Spleen (tissue), 11 donors: ENCODE measurements around the gene NOTCH4. TPM values are rescaled to one million over a fixed set of nuclear protein-coding genes. Genes with fewer than 3 reads are reported as not detected.

Source experiments
- DNase-seq: peaks from one replicate; pipeline ENCODE4 v3.0.0-alpha.2; 2020
- H3K27ac ChIP-seq, 8 donors: fragments of 200-600 bp; sonication (generic) in 7 of 8; 1 replicate in 4 of 8; 2 replicates in 4 of 8; pipeline versions ENCODE4 v1.5.0 to v1.8.0; 2016 to 2021; ENCODE audit warnings: inconsistent platforms in 4 of 8, mild to moderate bottlenecking in 4 of 8, moderate library complexity in 1 of 8
- H3K27me3 ChIP-seq, 7 donors: fragments of 200-600 bp; sonication (generic) in 6 of 7; replicated peaks in 1 of 7; 1 replicate in 4 of 7; 2 replicates in 3 of 7; pipeline versions ENCODE4 v1.5.0 to v1.8.0; 2016 to 2021; ENCODE audit warnings: inconsistent platforms in 3 of 7, mild to moderate bottlenecking in 1 of 7
- H3K36me3 ChIP-seq, 6 donors: fragments of 200-600 bp; sonication (generic) in 5 of 6; 1 replicate in 4 of 6; 2 replicates in 2 of 6; pipeline versions ENCODE4 v1.5.0 to v1.8.0; 2016 to 2021; ENCODE audit warnings: inconsistent platforms in 2 of 6
- H3K4me1 ChIP-seq, 6 donors: fragments of 200-600 bp; sonication (generic) in 5 of 6; 1 replicate in 3 of 6; 2 replicates in 3 of 6; pipeline versions ENCODE4 v1.5.0 to v1.8.0; 2016 to 2021; ENCODE audit warnings: inconsistent platforms in 3 of 6
- H3K4me3 ChIP-seq, 8 donors: fragments of 200-600 bp; sonication (generic) in 7 of 8; 1 replicate in 4 of 8; 2 replicates in 4 of 8; pipeline versions ENCODE4 v1.5.0 to v1.8.0; 2016 to 2021; ENCODE audit warnings: inconsistent platforms in 4 of 8, mild to moderate bottlenecking in 4 of 8, moderate library complexity in 2 of 8
- H3K9me3 ChIP-seq, 8 donors: fragments of 200-600 bp; sonication (generic) in 7 of 8; 1 replicate in 4 of 8; 2 replicates in 4 of 8; pipeline versions ENCODE4 v1.5.0 to v1.8.0; 2016 to 2021; ENCODE audit warnings: inconsistent platforms in 4 of 8
- CTCF ChIP-seq, 11 experiments: fragments of 200-600 bp in 7 of 11; fragments of 450-650 bp in 4 of 11; sonication (generic) in 4 of 11; IDR thresholded peaks in 8 of 11; conservative IDR thresholded peaks in 3 of 11; 1 replicate in 7 of 11; 2 replicates in 4 of 11; pipeline versions ENCODE4 v1.4.0 to v1.8.0; 2016 to 2021; ENCODE audit warnings: antibody characterized with exemption in 11 of 11, inconsistent platforms in 4 of 11, mild to moderate bottlenecking in 1 of 11
- POLR2A ChIP-seq, 3 donors: fragments of 450-650 bp; IDR thresholded peaks; one replicate each; pipeline ENCODE4 v1.5.1; 2017; ENCODE audit warnings: antibody characterized with exemption in 3 of 3, mild to moderate bottlenecking in 1 of 3
- POLR2AphosphoS5 ChIP-seq, 3 donors: sonication (generic); formaldehyde crosslinking; IDR thresholded peaks; one replicate each; pipeline ENCODE4 v1.5.1; 2017; ENCODE audit warnings: antibody characterized with exemption in 3 of 3
- WGBS, 5 donors: extraction: QIAGEN DNeasy Blood & Tissue Kit in 3 of 5; methylation state at CpG; one replicate each; pipeline versions ENCODE4 v1.1.5 to v1.1.7; 2013 to 2018; 5-methylcytosine and 5-hydroxymethylcytosine counted together
- intact Hi-C: fragments of 100-400 bp; cut with DNase I; formaldehyde crosslinking; loops from one replicate; pipeline ENCODE4 v1.15.0; 2023; ENCODE audit warnings: low total_unique reads
- polyA plus RNA-seq, 3 donors: library from polyadenylated mRNA; stranded (reverse); fragments of 200-250 nt; gene quantifications; one replicate each; pipeline ENCODE4 v1.2.1, GENCODE V29; 2013
- total RNA-seq, 7 donors: library from RNA; depleted of rRNA in 3 of 7; stranded (reverse); fragments of >200 nt in 3 of 7; fragmentation: NEBNext Ultra II Directional in 4 of 7; extraction: Animal tissue kit (Norgen Biotek cat#: 25700) in 4 of 7; gene quantifications; one replicate each; pipeline versions ENCODE4 v1.1.0 to v1.2.1, GENCODE V29; 2016 to 2021
- donor health status: healthy with polysubstance abuse.
- donor health status: DM: no; HTN: no; CAD: no; lungs with moderate emphysema.
- donor health status: DM: no; HTN: no; CAD: no.
- donor health status: Bipolar disorder and iron deficiency.
- donor health status: healthy.
- donor health status: DM: no; HTN: no; CAD: no.
- donor health status: DM: yes; HTN: yes; CAD: no.

NOTCH4 gene
- total and polyA plus RNA-seq, 10 donors: 13.5 to 38.0 (median 19.9) TPM

- peak overlapping the region; percentile 61 to 89 (median 73) for H3K4me3 ChIP-seq
- WGBS, 5 donors: 31 to 53% (median 36%) methylated on average over 14 to 15 of the region's 15 CpGs
- H3K4me1 ChIP-seq: peaks cover 58 to 87% (median 81%) of the 10 kb centered on the region in 6 donors
- H3K27me3 ChIP-seq: no peaks in the 10 kb centered on the region
- TF ChIP-seq CTCF (IDR thresholded peaks at IDR 0.05 in 8 of 11, conservative IDR thresholded peaks at IDR 0.05 in 3 of 11) (peak in 1 of 11 experiments; percentile 12), POLR2AphosphoS5 (IDR thresholded peaks at IDR 0.05) (no peak), POLR2A (IDR thresholded peaks at IDR 0.05) (no peak)
- peak; percentile 88 for DNase-seq
- H3K9me3 ChIP-seq: no peaks in the 10 kb centered on the region
- intact Hi-C loops: loop anchor here (10.0 kb wide), 1 partner anchor 67 kb away; the partner anchor contains the start of gene ATF6B
- H3K27ac ChIP-seq: peak overlapping the region; percentile 85 to 100 (median 98)
- peaks cover 0 to 23% (median 12%) of the 10 kb centered on the region in 6 donors for H3K36me3 ChIP-seq
Measured at GRCh38 chr6:32191696-32192607, 31.9 kb downstream of the NOTCH4 start.

GRCh38 chr6:32190911-32191677, 32.8 kb downstream of the NOTCH4 start:
- H3K36me3 ChIP-seq: peaks cover 0 to 32% (median 20%) of the 10 kb centered on the region in 6 donors
- 60 to 76% (median 65%) methylated on average over 8 of the region's 8 CpGs for WGBS, 5 donors
- H3K27me3 ChIP-seq: no peaks in the 10 kb centered on the region
- H3K4me3 ChIP-seq: peak overlapping the region; percentile 61 to 89 (median 73)
- intact Hi-C loops: loop anchor here (10.0 kb wide), 1 partner anchor 66 kb away; the partner anchor contains the start of gene ATF6B
- DNase-seq: no peak
- peak overlapping the region; percentile 85 to 100 (median 98) for H3K27ac ChIP-seq
- TF ChIP-seq POLR2A (IDR thresholded peaks at IDR 0.05) (no peak), POLR2AphosphoS5 (IDR thresholded peaks at IDR 0.05) (no peak), CTCF (IDR thresholded peaks at IDR 0.05 in 8 of 11, conservative IDR thresholded peaks at IDR 0.05 in 3 of 11) (no peak)
- peaks cover 62 to 88% (median 83%) of the 10 kb centered on the region in 6 donors for H3K4me1 ChIP-seq
- H3K9me3 ChIP-seq: no peaks in the 10 kb centered on the region

GRCh38 chr6:32190054-32190851, 33.6 kb downstream of the NOTCH4 start, which contains the start of gene PBX2:
Gene PBX2, minus strand, starts transcription at chr6:32190202. Its CDS starts 287 bp downstream, at chr6:32189915.
- H3K36me3 ChIP-seq: peaks cover 0 to 37% (median 21%) of the 10 kb centered on the region in 6 donors
- DNase-seq: peak; percentile 96
- H3K4me3 ChIP-seq: peak within 1 kb of the TSS; percentile 61 to 89 (median 73)
- TF ChIP-seq POLR2A (IDR thresholded peaks at IDR 0.05) (peak in 1 of 3 donors; percentile 58), POLR2AphosphoS5 (IDR thresholded peaks at IDR 0.05) (peak; percentile 72 to 92 (median 84)), CTCF (IDR thresholded peaks at IDR 0.05 in 8 of 11, conservative IDR thresholded peaks at IDR 0.05 in 3 of 11) (peak in 1 of 11 experiments; percentile 13)
- H3K4me1 ChIP-seq: peaks cover 62 to 94% (median 83%) of the 10 kb centered on the region in 6 donors
- peak within 1 kb of the TSS; percentile 91 to 100 (median 98) for H3K27ac ChIP-seq
- H3K9me3 ChIP-seq: no peaks in the 10 kb centered on the region
- intact Hi-C loops: loop anchor here (10.0 kb wide), 1 partner anchor 65 kb away; the partner anchor contains the start of gene ATF6B
- H3K27me3 ChIP-seq: no peaks in the 10 kb centered on the region
- WGBS, 5 donors: 0 to 5% (median 2%) methylated on average over 19 to 23 of the region's 23 CpGs
